ENCODE measurements around the gene ZMYND8.
A peak's percentile ranks its signal among the peaks of the same experiment; 100 is the strongest.

- TF ChIP-seq CTCF (IDR thresholded peaks at IDR 0.05; ENCODE audit: extremely low read depth in 1 of 2, insufficient read depth in 1 of 2, low read depth in 1 of 2, low read length in 2 of 2) (no peak), POLR2AphosphoS5 (IDR thresholded peaks at IDR 0.05; ENCODE audit: insufficient read depth, low read depth, low read length) (peak; percentile 98), MAX (IDR thresholded peaks at IDR 0.05; ENCODE audit: insufficient read depth, insufficient read length) (peak; percentile 68)
These were observed 22.4 kb downstream of the ZMYND8 start for GRCh38 chr20:47334022-47334551.

Data from endothelial cell of umbilical vein (primary cell).